Activated naive CD4-positive, alpha-beta T cell treated with Interleukin-2 at 50 U/mL for 16 hours (primary cell): Measurements from ENCODE around the gene THRB.
"Not testable (repeated sequence)": the region's sequence is repeated elsewhere in the genome, so short reads cannot be mapped to it uniquely, and the experiment has no call there.

ENCODE experiments used
- DNase-seq: peaks from one replicate; pipeline ENCODE4 v3.0.0-alpha.2; 2020

THRB gene

GRCh38 chr3:24136624-24137310, 357.9 kb downstream of the THRB start:
- DNase-seq = no peak

DNA sequence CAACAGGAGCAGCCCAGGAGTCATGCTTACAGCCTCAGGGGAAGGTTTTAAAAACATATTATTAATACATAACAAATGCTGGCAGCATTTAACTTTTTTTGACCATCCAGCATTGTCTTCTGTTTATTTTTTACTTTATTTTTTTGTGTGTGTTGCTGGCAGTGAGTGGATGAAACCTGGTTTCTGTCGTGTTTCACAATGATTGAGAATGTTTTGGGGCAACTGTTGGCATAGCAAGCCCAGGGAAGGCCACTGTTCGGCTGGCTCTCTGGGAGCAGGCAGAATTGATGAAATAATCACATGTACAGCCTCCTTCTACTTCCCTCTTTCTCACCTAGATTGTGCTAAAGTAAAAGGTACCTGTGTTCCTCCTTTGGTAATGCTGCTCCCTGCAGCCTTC, 359.4 kb downstream of the THRB start:
- no peak for DNase-seq

DNA sequence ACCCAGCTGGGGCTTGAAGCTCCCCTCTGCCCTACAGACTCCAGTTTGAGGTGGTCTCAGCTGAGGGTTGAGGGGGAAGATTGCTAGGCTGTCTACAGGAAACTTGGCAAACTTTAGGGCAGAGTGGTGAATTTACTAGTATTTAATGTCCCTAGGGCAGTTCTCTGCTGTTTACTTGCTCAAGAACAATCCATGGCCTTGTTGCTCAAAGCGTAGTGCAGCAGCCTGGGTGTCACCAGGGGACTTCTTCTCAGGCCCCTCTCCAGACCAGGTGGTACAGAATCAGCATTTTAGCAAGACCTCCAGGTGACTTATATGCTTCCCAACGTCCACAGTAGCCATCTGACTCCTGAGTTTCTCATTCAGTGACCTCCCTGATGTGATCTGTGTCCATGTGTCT, 360.7 kb downstream of the THRB start:
- DNase-seq = no peak

DNA sequence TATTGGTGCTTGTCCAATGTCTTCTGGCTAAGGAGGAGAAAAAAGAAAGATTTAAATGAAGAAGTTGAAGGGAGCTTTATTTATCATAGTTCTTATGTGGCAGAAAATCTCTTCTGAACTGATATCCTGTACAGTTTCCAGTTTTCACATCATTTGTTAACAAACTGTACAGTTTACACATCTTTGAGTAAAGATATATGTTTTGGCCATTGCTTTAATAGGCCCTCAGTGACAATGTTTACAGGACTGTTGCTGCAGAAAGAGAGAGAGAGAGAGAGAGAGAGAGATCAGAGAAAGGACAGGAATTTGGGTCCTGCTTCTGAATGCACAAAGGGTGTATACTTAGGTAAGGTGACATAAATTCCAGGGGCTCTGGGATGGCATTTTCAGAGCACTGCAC, 361.2 kb downstream of the THRB start:
- no peak for DNase-seq

- no peak for DNase-seq
Observed at GRCh38 chr3:24129549-24129948, 365.1 kb downstream of the THRB start.

GRCh38 chr3:24128199-24129005, 366.2 kb downstream of the THRB start:
- DNase-seq = no peak

GRCh38 chr3:24123596-24123995, 371.1 kb downstream of the THRB start:
- DNase-seq = no peak

DNA sequence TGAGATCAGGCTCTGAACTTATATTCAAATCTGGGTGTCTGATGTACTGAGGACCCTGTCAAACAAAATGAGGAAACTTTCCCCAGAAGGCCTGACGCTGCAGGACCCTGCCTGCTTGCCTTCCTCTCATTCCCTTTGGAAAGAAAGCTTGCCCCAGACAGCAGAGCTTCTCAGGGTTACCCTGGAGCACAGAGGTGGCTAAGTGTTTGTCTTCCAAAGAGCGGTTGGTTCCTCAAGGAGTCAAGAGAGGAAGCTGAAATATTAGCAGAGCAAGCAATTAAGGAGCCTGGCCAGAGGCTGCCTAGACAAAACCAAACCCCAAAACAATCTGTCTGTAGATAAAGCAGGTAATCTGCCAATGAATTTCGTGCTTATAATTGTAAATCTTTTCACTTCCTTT, 374.2 kb downstream of the THRB start:
- DNase-seq = no peak

DNA sequence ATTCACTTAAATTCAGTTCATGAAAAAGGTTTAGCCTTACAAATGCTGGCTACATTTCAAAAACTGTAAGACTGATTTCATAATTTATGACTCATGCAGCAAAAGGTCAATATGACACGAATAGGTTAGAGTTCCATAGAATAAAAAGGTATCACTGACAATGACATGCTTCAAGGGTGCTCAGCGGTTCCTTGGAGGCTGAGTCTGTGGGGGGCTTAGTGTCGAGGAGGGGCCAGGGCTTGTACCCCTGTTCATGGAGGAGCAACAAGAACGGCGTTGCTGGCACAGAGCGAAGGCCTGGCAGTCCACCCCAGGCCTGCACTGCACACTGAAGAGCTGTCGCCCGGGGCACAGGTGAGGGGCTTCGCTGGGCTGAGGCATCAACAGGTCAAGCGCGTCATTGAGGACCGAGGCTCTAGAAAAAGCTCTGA, 375.3 kb downstream of the THRB start:
- DNase-seq = no peak

- DNase-seq = no peak
Observed at GRCh38 chr3:24117508-24117907, 377.1 kb downstream of the THRB start.

DNA sequence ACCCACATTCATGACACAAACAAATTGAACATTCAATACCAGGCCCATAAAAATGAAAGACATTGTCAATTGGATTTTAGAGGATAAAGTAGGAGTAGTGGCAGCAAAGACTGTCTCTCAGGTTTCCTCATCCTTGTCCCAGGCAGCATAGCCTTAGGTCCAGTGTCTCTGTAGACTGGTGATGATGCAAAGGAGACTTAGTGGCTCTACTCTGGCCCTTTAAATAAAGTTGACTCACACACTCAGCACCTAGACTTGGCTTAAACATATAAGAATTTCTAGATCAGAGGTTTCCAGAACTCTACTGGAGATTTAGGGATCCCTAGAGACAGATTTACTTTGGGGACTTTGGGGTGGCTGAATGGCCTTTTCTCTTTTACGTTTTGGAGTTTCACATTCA, 382.9 kb downstream of the THRB start:
- DNase-seq = no peak

- DNase-seq = no peak
Observed at GRCh38 chr3:24110051-24110450, 384.6 kb downstream of the THRB start.

DNA sequence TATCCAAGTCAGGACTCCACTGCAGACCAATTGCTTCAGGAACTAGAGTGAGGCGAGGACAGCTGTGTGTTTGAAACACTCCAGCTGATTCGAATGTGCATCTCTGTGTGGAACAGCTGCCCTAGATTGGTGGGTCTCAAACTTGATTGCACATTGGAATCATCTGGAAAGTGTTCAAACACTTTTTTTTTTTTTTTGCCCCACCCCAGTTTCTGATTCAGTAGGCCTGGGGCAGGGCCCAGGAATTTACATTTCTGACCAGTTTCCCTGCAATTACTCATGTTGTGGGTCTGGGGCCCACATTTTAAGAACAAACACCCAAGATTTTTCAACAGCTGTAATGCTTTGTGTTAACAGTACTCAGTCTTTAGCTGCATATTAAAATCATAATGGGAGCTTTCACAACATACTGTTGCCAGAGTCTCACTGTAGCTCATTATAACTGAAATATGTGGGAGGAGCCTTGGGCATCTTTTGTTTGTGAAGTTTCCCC, 392.9 kb downstream of the THRB start:
- no peak for DNase-seq

GRCh38 chr3:24100696-24101402, 393.8 kb downstream of the THRB start:
- DNase-seq = no peak

DNA sequence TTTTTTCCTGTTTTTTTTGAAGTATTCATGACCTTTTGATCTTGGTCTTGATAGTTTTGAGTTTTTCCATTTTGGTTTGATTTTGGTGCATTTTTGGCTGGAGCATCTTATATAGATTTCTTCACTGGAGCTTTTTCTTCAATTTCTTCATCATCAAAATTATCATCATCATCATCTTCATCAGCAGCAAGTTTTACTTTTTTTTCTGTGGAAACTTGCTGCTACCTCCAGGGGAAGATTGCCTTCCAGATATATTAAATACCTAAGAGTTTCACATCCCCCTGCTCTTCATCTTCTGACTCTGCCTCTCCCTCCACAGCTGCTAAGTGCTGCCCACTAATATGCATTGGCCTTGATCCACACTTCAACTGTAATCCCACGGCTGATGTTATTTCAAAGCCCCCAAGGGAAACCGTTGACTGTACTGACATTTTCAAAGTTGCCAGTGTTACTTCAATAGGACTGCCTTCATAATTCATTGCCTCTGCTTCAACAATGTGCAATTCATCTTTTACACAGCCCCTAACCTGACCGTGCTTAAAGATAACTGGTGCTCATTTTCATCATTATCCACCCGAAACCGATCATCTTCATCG, 397.9 kb downstream of the THRB start:
- no peak for DNase-seq

DNA sequence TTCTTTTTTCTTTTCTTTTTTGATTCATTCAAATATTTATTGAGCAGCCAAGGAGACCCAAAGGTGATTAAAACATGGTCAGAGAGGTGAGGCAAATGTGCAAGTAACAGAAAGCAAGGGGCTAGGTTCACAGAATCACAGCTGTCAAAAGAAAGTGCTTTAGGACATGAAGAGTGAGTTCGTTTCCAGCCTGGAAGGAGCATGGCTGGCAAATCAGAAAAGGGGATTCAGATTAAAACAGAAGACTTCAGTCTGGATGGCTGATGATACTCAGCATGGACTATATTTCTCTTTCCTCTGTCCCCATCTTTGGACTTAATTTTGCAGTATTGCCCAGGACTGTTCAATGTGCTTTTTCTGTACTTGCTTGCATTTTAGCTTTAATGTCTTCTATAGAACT, 398.4 kb downstream of the THRB start:
- DNase-seq = no peak

GRCh38 chr3:24094818-24095217, 399.8 kb downstream of the THRB start:
- DNase-seq = not testable (repeated sequence)

GRCh38 chr3:24088782-24089181, 405.9 kb downstream of the THRB start:
- DNase-seq = no peak

- DNase-seq = no peak
Observed at GRCh38 chr3:24087469-24087868, 407.2 kb downstream of the THRB start.

GRCh38 chr3:24086617-24087404, 407.8 kb downstream of the THRB start:
- no peak for DNase-seq

- DNase-seq = no peak
Observed at GRCh38 chr3:24086206-24086605, 408.4 kb downstream of the THRB start.

- DNase-seq = no peak
Observed at GRCh38 chr3:24072193-24072592, 422.5 kb downstream of the THRB start.
